Measurements from ENCODE around the gene CHRD. TPM values are rescaled to one million over a fixed set of nuclear protein-coding genes. Genes with fewer than 3 reads are reported as not detected.

Gene CHRD
- total and polyA plus RNA-seq, 9 of the 15 experiments (the other 6 are each of a cell fraction or from before 2014, with no cell fraction given) = 0.11 to 1.3 (median 0.59) TPM; not detected in 3

DNA sequence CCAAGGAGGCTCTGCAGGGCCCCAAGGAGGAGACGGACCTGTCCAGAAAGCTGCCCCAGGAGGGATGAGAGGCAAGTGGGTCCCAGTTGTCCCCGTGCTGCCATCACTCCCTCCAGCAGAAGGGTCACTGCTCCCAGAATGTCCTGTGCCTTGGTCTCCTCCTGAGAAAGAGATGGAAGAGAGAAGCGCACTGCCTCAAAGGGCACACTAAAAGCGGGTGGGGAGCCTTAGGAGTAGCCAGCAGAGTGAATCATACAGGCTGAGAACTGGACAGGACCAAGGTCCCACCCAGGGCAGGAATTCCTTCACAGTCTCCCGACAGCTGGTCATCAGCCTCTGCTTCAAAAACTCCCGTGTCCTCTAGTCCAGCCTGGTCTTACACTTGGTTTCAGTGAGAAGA is 6.4 kb upstream of the CHRD start:
- no peak overlapping the region for H2AFZ ChIP-seq (ENCODE audit: low read depth, low read length)
- peaks cover 5% of the 10 kb centered on the region in 2 experiments; a peak in 4 of 5 replicates for H3K4me1 ChIP-seq (replicated peaks in 1 of 2; ENCODE audit: control insufficient read depth in 2 of 2, insufficient read depth in 2 of 2, low read length in 2 of 2)
- peaks cover 16% of the 10 kb centered on the region; the same call in 2 of the 3 replicates for H3K36me3 ChIP-seq (ENCODE audit: control insufficient read depth, insufficient read depth, low read length)
- in situ Hi-C loops (cut with MboI) = loop anchor here (5.0 kb wide), 2 partner anchors 44 to 94 kb away; no protein-coding TSS in a partner anchor
- ChIA-PET POLR2A (interaction anchor here (0.5 to 4.1 kb wide), 4 partner anchors 10 to 142 kb away, joined by 3 to 35 read pairs (median 5); no protein-coding TSS in a partner anchor), CTCF (ENCODE audit: low intra/inter-chr PET ratio) (no interaction called here)
- BruUV-seq (replicated peaks) = no TSS peak
- H3K4me2 ChIP-seq (ENCODE audit: insufficient read depth, low read length) = no peak overlapping the region
- 0 out of 2 replicates have a peak, but pooled peaks cover 7% of the 10 kb centered on the region for H4K20me1 ChIP-seq (replicated peaks; ENCODE audit: control insufficient read depth, insufficient read depth, low read length)
- H3K9me3 ChIP-seq (replicated peaks; ENCODE audit: control insufficient read depth, insufficient read depth, low read depth, low read length) = no peaks in the 10 kb centered on the region
- TF ChIP-seq HDAC1 (IDR thresholded peaks at IDR 0.05) (no peak), SETDB1 (IDR thresholded peaks at IDR 0.05; ENCODE audit: low read length) (no peak), CCAR2 (IDR thresholded peaks at IDR 0.05; ENCODE audit: low read depth, low read length) (no peak), TEAD1 (CRISPR knock-in tag; IDR thresholded peaks at IDR 0.05) (no peak), ZFP36 (IDR thresholded peaks at IDR 0.05; ENCODE audit: low read depth, low read length, partially characterized antibody) (no peak), ZNF143 (CRISPR knock-in tag; IDR thresholded peaks at IDR 0.05) (no peak), SREBF1 (IDR thresholded peaks at IDR 0.05; ENCODE audit: borderline replicate concordance, low read depth, low read length) (no peak), FOXP1 (CRISPR knock-in tag; IDR thresholded peaks at IDR 0.05) (no peak), PURB (CRISPR knock-in tag; IDR thresholded peaks at IDR 0.05; ENCODE audit: low read depth) (no peak), CBX8 (IDR thresholded peaks at IDR 0.05; ENCODE audit: borderline replicate concordance, extremely low read depth, low read depth, low read length, poor library complexity, severe bottlenecking) (no peak), POU5F1 (IDR thresholded peaks at IDR 0.05; ENCODE audit: borderline replicate concordance, low read depth, low read length, partially characterized antibody) (no peak), GTF2E2 (tag; IDR thresholded peaks at IDR 0.05) (no peak), TBL1XR1 (IDR thresholded peaks at IDR 0.05; ENCODE audit: low read length in 2 of 2) (no peak), RBM34 (IDR thresholded peaks at IDR 0.05; ENCODE audit: borderline replicate concordance, insufficient read depth, low read length) (no peak), MBD2 (IDR thresholded peaks at IDR 0.05; ENCODE audit: borderline replicate concordance, low read depth) (no peak)
- TF ChIP-seq, protein P1, sequence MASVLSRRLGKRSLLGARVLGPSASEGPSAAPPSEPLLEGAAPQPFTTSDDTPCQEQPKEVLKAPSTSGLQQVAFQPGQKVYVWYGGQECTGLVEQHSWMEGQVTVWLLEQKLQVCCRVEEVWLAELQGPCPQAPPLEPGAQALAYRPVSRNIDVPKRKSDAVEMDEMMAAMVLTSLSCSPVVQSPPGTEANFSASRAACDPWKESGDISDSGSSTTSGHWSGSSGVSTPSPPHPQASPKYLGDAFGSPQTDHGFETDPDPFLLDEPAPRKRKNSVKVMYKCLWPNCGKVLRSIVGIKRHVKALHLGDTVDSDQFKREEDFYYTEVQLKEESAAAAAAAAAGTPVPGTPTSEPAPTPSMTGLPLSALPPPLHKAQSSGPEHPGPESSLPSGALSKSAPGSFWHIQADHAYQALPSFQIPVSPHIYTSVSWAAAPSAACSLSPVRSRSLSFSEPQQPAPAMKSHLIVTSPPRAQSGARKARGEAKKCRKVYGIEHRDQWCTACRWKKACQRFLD (CRISPR knock-in tag; IDR thresholded peaks at IDR 0.05) = no peak
- TF ChIP-seq, protein P2, sequence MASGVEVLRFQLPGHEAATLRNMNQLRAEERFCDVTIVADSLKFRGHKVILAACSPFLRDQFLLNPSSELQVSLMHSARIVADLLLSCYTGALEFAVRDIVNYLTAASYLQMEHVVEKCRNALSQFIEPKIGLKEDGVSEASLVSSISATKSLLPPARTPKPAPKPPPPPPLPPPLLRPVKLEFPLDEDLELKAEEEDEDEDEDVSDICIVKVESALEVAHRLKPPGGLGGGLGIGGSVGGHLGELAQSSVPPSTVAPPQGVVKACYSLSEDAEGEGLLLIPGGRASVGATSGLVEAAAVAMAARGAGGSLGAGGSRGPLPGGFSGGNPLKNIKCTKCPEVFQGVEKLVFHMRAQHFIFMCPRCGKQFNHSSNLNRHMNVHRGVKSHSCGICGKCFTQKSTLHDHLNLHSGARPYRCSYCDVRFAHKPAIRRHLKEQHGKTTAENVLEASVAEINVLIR (CRISPR knock-in tag; IDR thresholded peaks at IDR 0.05) = no peak
- intact Hi-C loops (cut with micrococcal nuclease) = loop anchor here (10.0 kb wide), 1 partner anchor 401 kb away; no protein-coding TSS in a partner anchor
- no peaks in the 10 kb centered on the region for H3K9me1 ChIP-seq (ENCODE audit: control insufficient read depth, insufficient read depth, low read length)
- no peak for ATAC-seq
- no peak for FAIRE-seq
- H3K9ac ChIP-seq (ENCODE audit: insufficient read depth in 1 of 2, low read depth in 2 of 2, low read length in 2 of 2) = no peak overlapping the region
- H3K27me3 ChIP-seq (ENCODE audit: control insufficient read depth in 2 of 2, insufficient read depth in 2 of 2, low read length in 2 of 2) = peaks cover 2 to 4% of the 10 kb centered on the region in 2 experiments; a peak in 3 of 5 replicates
- H3K4me3 ChIP-seq = no peak overlapping the region
- no peaks in the 10 kb centered on the region for H3K79me2 ChIP-seq (ENCODE audit: control insufficient read depth, insufficient read depth, low read length)
- 9% methylated on average over 5 of the region's 6 CpGs for WGBS (ENCODE audit: insufficient coverage, low coverage, missing lambda C conversion rate)
- no peak for DNase-seq (ENCODE audit: extremely low read depth in 1 of 4, low spot score in 3 of 4)
- no peak overlapping the region for H3K27ac ChIP-seq (ENCODE audit: extremely low read depth, low read depth, low read length)

Data from K562 (cell line).